Measurements from ENCODE around the gene RALGPS2.
"Not testable (repeated sequence)": the region's sequence is repeated elsewhere in the genome, so short reads cannot be mapped to it uniquely, and the experiment has no call there.

The RALGPS2 gene

GRCh38 chr1:178844436-178844835, 119.4 kb downstream of the RALGPS2 start:
- in situ Hi-C loops (cut with HindIII; ENCODE audit: low pct_ligation_motif_present, low sequenced_read_pairs): no loop called here
- Histone ChIP-seq H3K27me3 (replicated peaks) (no peaks in the 10 kb centered on the region), H3K4me3 (ENCODE audit: low read depth, low read length) (no peak overlapping the region), H3K36me3 (replicated peaks) (no peaks in the 10 kb centered on the region), H3K27ac (no peak overlapping the region)
- no peak for TF ChIP-seq CTCF (IDR thresholded peaks at IDR 0.05; ENCODE audit: low read depth, low read length, missing control alignments)
- DNase-seq: no peak

- no peak overlapping the region for H3K4me3 ChIP-seq (ENCODE audit: low read depth, low read length)
- in situ Hi-C loops (cut with HindIII; ENCODE audit: low pct_ligation_motif_present, low sequenced_read_pairs): no loop called here
- no peaks in the 10 kb centered on the region for H3K27me3 ChIP-seq (replicated peaks)
- no peak for DNase-seq
- no peak for TF ChIP-seq CTCF (IDR thresholded peaks at IDR 0.05; ENCODE audit: low read depth, low read length, missing control alignments)
- no peaks in the 10 kb centered on the region for H3K36me3 ChIP-seq (replicated peaks)
- H3K27ac ChIP-seq: no peak overlapping the region
These were observed 121.3 kb downstream of the RALGPS2 start for GRCh38 chr1:178846306-178846705.

GRCh38 chr1:178847396-178847849, 122.4 kb downstream of the RALGPS2 start:
- Histone ChIP-seq H3K4me3 (ENCODE audit: low read depth, low read length) (no peak overlapping the region), H3K36me3 (replicated peaks) (no peaks in the 10 kb centered on the region), H3K27me3 (replicated peaks) (no peaks in the 10 kb centered on the region), H3K27ac (peak overlapping the region; percentile 40)
- DNase-seq: peak; percentile 55
- no peak for TF ChIP-seq CTCF (IDR thresholded peaks at IDR 0.05; ENCODE audit: low read depth, low read length, missing control alignments)
- in situ Hi-C loops (cut with HindIII; ENCODE audit: low pct_ligation_motif_present, low sequenced_read_pairs): no loop called here

GRCh38 chr1:178847919-178848318, 122.9 kb downstream of the RALGPS2 start:
- H3K36me3 ChIP-seq (replicated peaks); H3K27ac ChIP-seq; H3K4me3 ChIP-seq (ENCODE audit: low read depth, low read length); H3K27me3 ChIP-seq (replicated peaks); in situ Hi-C loops (cut with HindIII; ENCODE audit: low pct_ligation_motif_present, low sequenced_read_pairs); DNase-seq: not testable (repeated sequence)

- Histone ChIP-seq H3K36me3 (replicated peaks) (no peaks in the 10 kb centered on the region), H3K4me3 (ENCODE audit: low read depth, low read length) (no peak overlapping the region), H3K27me3 (replicated peaks) (no peaks in the 10 kb centered on the region), H3K27ac (no peak overlapping the region)
- TF ChIP-seq CTCF (IDR thresholded peaks at IDR 0.05; ENCODE audit: low read depth, low read length, missing control alignments): no peak
- in situ Hi-C loops (cut with HindIII; ENCODE audit: low pct_ligation_motif_present, low sequenced_read_pairs): no loop called here
- no peak for DNase-seq
These were observed 124.9 kb downstream of the RALGPS2 start for GRCh38 chr1:178849918-178850317.

GRCh38 chr1:178857126-178857525, 132.1 kb downstream of the RALGPS2 start:
- H3K4me3 ChIP-seq (ENCODE audit: low read depth, low read length): no peak overlapping the region
- no peaks in the 10 kb centered on the region for H3K36me3 ChIP-seq (replicated peaks)
- no peak overlapping the region for H3K27ac ChIP-seq
- no peak for DNase-seq
- no peaks in the 10 kb centered on the region for H3K27me3 ChIP-seq (replicated peaks)
- in situ Hi-C loops (cut with HindIII; ENCODE audit: low pct_ligation_motif_present, low sequenced_read_pairs): no loop called here
- no peak for TF ChIP-seq CTCF (IDR thresholded peaks at IDR 0.05; ENCODE audit: low read depth, low read length, missing control alignments)

Measured in brain microvascular endothelial cell (primary cell).